Sigmoid colon (tissue), 4 donors: ENCODE measurements around the gene COL4A1.

Source experiments
- CTCF ChIP-seq, 4 experiments: fragments of 450-650 bp in 3 of 4; fragments of 200-600 bp in 1 of 4; IDR thresholded peaks; one replicate each; pipeline ENCODE4 v1.5.1; 2016 to 2019; ENCODE audit warnings: antibody characterized with exemption in 4 of 4, mild to moderate bottlenecking in 3 of 4, moderate library complexity in 2 of 4
- POLR2A ChIP-seq, 2 donors: fragments of 450-650 bp; IDR thresholded peaks; one replicate each; pipeline ENCODE4 v1.6.1; 2016; ENCODE audit warnings: antibody characterized with exemption in 2 of 2, mild to moderate bottlenecking in 2 of 2, moderate library complexity in 2 of 2
- POLR2AphosphoS5 ChIP-seq, 4 donors: sonication (generic); formaldehyde crosslinking; IDR thresholded peaks; one replicate each; pipeline ENCODE4 v1.6.1; 2017; ENCODE audit warnings: antibody characterized with exemption in 4 of 4

- TF ChIP-seq POLR2A (IDR thresholded peaks at IDR 0.05), result no peak
- TF ChIP-seq CTCF (IDR thresholded peaks at IDR 0.05), result no peak
- TF ChIP-seq POLR2AphosphoS5 (IDR thresholded peaks at IDR 0.05), result no peak
These were observed 30.4 kb downstream of the COL4A1 start for GRCh38 chr13:110276553-110276950.
